ENCODE data around the gene PRKAA1.

DNA sequence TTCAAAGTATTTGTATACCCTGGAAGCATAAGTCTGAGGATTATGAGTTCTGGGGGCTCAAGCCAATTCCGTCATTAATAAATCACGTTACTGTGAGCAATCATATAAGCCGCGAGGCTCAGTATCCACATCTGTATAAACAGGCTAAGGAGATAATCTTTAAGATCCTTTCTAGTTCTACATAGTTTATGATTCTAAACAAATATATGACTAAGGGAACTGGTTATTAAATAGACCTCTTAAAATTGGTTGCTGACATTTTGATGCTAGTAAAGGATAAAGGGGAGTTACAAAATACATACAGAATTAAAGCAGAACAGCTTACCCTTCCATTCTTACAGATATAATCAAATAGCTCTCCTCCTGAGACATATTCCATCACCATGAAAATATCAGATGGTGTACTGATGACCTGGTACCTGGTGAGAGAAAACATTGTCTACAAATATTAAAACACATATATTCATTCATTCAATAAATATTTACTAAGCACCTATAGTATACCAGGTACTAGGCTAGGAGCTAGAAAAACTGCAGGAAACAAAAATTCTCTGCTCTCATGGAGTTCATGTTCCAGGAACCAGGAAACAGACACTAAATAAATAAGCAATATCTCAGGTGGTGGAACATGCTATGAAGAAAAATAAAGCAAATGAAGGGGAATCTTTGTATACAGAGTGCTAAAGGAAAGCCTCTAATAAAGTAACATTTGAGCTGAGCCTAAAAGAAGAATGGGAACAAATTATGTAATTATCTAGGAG is 22.9 kb downstream of the PRKAA1 start:
- TF ChIP-seq CTCF (IDR thresholded peaks at IDR 0.05), result no peak
- TF ChIP-seq POLR2A (IDR thresholded peaks at IDR 0.05; ENCODE audit: low read depth), result no peak
- TF ChIP-seq POLR2AphosphoS5 (IDR thresholded peaks at IDR 0.05), result no peak

All from esophagus muscularis mucosa (tissue), 3 donors.